ENCODE data around the gene CROCC2. TPM values are rescaled to one million over a fixed set of nuclear protein-coding genes. Genes with fewer than 3 reads are reported as not detected.

CROCC2 gene
- total RNA-seq, 4 donors from 2014 or later, result 0.27 to 0.83 TPM; not detected in 2

DNA sequence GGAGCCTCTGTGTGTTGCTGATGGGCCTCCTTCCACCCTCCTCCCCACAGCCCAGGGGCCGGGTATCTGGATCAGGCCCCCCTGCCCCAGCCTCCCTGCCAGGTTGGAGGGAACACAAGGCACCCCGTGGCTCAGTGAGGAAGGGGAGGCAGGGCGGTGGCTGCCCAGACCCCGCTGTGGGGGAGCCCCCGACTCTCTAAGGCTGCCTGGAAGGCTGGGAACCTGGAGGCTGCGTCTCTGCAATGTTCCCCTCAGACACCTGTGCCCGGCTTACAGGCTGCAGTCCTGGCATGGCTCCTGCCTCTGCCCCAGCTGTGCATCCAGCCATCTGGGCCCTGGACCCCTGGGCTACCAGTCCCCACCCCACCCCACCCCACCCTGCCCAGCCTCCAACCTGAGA, 9.7 kb upstream of the CROCC2 start:
- no peak for DNase-seq
- H3K27ac ChIP-seq, result no peak overlapping the region
- H3K9me3 ChIP-seq, result no peaks in the 10 kb centered on the region
- H3K36me3 ChIP-seq, result no peaks in the 10 kb centered on the region
- TF ChIP-seq POLR2A (IDR thresholded peaks at IDR 0.05), result no peak
- TF ChIP-seq, protein P1, sequence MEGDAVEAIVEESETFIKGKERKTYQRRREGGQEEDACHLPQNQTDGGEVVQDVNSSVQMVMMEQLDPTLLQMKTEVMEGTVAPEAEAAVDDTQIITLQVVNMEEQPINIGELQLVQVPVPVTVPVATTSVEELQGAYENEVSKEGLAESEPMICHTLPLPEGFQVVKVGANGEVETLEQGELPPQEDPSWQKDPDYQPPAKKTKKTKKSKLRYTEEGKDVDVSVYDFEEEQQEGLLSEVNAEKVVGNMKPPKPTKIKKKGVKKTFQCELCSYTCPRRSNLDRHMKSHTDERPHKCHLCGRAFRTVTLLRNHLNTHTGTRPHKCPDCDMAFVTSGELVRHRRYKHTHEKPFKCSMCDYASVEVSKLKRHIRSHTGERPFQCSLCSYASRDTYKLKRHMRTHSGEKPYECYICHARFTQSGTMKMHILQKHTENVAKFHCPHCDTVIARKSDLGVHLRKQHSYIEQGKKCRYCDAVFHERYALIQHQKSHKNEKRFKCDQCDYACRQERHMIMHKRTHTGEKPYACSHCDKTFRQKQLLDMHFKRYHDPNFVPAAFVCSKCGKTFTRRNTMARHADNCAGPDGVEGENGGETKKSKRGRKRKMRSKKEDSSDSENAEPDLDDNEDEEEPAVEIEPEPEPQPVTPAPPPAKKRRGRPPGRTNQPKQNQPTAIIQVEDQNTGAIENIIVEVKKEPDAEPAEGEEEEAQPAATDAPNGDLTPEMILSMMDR (IDR thresholded peaks at IDR 0.05), result no peak
- peaks cover 0 to 16% (median 0%) of the 10 kb centered on the region in 4 donors for H3K4me1 ChIP-seq
- no peak overlapping the region for H3K4me3 ChIP-seq
- no peaks in the 10 kb centered on the region for H3K27me3 ChIP-seq

DNA sequence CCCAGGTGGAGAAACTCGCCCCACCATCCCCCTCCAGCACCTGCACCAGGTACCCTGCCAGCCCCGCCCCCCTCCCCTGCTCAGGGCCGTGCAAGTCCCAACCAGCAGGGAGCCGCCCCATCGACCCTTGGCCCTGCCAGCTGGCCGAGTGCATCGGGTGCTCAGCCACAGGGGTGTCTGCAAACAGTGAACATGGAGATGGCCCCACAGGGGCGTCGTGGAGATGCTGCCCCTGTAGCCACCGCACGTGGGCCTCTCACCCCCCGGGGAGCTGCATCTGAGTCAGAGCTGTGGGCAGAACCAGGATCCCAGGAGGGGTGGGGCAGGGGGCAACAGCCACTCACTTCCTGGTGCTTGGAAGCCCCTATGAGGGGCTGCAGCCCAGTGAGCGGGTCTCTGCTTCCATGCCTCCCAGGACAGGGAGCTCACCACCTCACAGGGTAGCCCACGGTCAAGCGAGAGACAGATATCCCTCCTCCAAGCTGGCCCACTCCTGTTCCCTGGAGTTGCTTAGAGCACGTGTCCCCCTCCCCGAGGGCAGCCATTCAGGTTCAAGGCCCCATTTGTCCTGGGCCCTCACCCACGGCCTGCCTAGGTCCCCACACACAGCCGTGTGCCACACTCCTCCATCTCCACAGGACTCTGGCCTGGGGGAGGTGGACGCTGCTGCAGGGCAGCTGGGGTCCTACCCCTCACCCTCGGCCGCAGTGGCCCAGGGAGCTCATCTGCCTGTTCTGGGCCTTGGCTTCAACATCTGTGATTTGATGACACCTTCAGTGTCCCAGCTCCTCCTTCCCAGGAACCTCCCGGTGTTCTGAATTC, 9.1 kb upstream of the CROCC2 start:
- H3K9me3 ChIP-seq, result no peaks in the 10 kb centered on the region
- no peak overlapping the region for H3K27ac ChIP-seq
- peaks cover 0 to 16% (median 0%) of the 10 kb centered on the region in 4 donors for H3K4me1 ChIP-seq
- H3K4me3 ChIP-seq, result no peak overlapping the region
- TF ChIP-seq POLR2A (IDR thresholded peaks at IDR 0.05), result no peak
- TF ChIP-seq, protein P1 (IDR thresholded peaks at IDR 0.05), result no peak
- no peaks in the 10 kb centered on the region for H3K27me3 ChIP-seq
- no peaks in the 10 kb centered on the region for H3K36me3 ChIP-seq
- DNase-seq, result peak in 2 of 3 donors; percentile 68 to 82

DNA sequence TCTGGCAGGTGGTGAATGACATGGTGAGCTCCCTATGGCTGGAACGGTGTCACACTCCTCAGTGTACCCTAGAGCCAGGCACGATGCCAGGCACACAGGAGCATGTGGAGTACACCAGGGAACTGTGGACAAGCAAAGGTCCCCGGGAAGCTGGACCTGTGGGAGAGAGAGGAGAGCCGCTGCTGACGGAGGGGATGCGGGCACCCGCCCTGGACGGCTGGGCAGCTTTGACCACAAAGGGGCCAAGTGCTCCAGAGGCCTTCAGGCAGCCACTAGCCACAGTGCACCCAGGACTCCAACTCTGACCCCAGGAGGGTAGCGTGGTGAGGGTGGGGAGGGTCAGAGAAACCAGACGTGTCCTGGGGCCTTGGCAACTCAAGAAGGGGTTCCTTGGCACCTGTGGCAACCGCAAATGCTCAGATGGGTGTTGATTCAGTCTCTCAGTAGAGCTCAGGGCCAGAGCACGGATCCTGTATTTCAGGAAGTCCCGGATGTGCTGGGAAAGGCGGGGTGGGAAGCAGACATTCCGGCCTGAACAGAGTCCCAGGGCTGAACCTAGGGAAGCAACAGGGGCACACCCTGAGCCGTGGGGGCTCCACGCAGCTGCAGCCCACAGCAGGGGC, 7.9 kb upstream of the CROCC2 start:
- Histone ChIP-seq H3K4me1 (peaks cover 0 to 16% (median 0%) of the 10 kb centered on the region in 4 donors), H3K4me3 (no peak overlapping the region), H3K27ac (peak overlapping the region in 1 of 4 donors; percentile 25), H3K36me3 (no peaks in the 10 kb centered on the region), H3K27me3 (no peaks in the 10 kb centered on the region), H3K9me3 (no peaks in the 10 kb centered on the region)
- no peak for DNase-seq
- no peak for TF ChIP-seq POLR2A (IDR thresholded peaks at IDR 0.05)

DNA sequence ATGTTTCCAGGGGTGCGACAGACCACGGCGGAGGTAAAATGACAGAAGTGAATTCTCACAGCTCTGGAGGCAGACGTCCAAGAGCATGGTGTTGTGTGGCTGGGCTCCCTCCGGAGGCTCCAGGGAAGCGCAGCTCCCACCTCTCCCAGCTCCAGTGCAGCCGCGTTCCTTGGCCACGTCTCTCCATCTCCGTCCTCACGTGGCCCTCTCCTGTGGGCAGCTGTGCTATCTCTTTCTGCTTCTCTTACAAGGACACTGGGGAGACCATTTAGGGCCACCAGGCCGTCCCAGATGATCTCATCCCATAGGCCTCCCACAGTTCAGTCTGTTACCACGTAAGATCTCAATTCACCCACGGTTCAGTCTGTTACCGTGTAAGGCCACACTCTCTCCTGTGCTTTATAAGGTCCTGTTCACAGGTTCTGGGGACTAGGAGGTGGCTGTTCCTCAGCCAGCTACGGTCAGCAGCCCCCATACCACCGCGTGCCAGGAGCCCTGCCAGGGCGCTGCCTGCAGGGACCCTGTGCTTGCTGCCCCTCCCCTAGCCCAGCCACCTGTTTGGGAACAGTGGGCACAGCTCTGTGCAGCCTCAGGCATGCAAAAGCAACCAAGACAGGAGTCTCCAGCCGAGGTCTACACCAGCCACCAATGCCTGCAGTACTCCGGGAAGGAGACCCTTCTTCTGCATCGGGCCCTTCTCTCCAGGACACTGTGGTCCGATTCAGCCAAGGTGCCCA, 7.2 kb upstream of the CROCC2 start:
- no peak for DNase-seq
- no peaks in the 10 kb centered on the region for H3K36me3 ChIP-seq
- H3K4me3 ChIP-seq, result no peak overlapping the region
- H3K9me3 ChIP-seq, result no peaks in the 10 kb centered on the region
- TF ChIP-seq POLR2A (IDR thresholded peaks at IDR 0.05), result no peak
- TF ChIP-seq, protein P1 (IDR thresholded peaks at IDR 0.05), result no peak
- H3K4me1 ChIP-seq, result peaks cover 0 to 16% (median 0%) of the 10 kb centered on the region in 4 donors
- no peaks in the 10 kb centered on the region for H3K27me3 ChIP-seq
- H3K27ac ChIP-seq, result no peak overlapping the region

DNA sequence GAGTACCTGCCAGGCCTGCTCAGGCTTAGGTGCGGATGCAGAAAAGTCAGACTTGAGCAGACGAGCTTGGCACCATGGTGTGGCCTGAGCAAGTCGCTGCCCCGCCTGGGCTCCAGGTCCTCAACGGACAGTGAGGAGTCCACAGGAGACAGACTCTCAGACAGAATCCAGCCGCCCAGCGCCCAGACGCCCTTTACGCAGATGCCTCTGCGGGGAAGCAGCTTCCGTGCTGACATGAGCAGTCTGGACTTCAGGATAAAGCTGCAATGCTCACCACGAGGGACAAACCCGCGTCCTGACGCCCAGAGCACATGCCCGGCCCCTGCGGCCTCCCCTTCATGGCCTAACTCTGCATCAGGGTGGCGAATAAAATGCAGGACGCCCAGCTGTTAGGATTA, 6.7 kb upstream of the CROCC2 start:
- H3K27me3 ChIP-seq, result no peaks in the 10 kb centered on the region
- no peak overlapping the region for H3K27ac ChIP-seq
- H3K9me3 ChIP-seq, result no peaks in the 10 kb centered on the region
- TF ChIP-seq, protein P1 (IDR thresholded peaks at IDR 0.05), result no peak
- no peak for TF ChIP-seq POLR2A (IDR thresholded peaks at IDR 0.05)
- no peak for DNase-seq
- H3K4me3 ChIP-seq, result no peak overlapping the region
- no peaks in the 10 kb centered on the region for H3K36me3 ChIP-seq
- peaks cover 0 to 16% (median 0%) of the 10 kb centered on the region in 4 donors for H3K4me1 ChIP-seq

Measured in Peyer's patch (tissue), 4 donors.